ENCODE measurements around the gene TRPM5.

DNA sequence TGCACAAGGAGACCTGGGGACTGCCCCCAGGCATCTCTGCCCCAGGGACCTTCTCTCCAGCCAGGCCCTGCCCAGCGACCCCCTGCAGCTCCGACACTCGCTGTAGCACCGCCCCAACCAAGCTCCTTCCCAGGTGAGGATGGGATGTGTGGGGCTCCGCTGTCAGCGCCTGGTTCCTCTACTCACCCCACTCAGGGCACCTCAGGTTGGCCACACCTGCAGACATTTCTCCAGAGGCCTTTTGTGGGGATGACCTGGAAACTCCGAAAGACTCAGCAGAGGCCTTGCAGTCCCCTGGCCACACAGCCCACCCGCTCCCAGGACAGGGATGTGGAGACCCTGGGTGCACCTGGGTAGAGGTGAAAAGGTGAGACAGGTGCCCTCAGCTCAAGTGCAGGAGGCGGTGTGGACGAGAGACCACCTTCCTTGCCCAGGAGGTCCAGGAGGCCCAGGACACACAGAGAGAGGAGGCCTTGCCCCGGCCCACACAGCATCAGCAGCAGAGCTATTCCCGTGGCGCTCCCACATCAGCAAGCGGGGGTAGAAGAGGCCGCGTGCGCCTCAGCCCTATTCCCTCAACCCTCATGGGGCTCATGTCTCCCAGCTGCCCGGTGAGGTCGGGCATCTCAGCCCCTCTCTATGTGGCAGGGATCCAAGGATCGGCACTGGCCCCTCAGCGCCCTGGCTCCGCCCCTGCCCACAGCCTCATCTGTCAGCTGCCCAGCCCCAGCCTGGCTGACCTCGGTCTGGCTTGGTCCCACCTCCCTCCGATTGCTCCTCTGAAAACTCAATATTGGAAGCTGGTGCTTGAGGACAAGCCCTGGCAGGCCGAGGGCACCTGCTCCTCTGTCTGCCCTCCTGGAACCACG lies 20.9 kb downstream of the TRPM5 start:
- TF ChIP-seq POLR2AphosphoS5 (IDR thresholded peaks at IDR 0.05; ENCODE audit: low read depth, low read length), result no peak
- no peak for TF ChIP-seq SMC3 (IDR thresholded peaks at IDR 0.05; ENCODE audit: low read depth, low read length)
- TF ChIP-seq, protein P1, sequence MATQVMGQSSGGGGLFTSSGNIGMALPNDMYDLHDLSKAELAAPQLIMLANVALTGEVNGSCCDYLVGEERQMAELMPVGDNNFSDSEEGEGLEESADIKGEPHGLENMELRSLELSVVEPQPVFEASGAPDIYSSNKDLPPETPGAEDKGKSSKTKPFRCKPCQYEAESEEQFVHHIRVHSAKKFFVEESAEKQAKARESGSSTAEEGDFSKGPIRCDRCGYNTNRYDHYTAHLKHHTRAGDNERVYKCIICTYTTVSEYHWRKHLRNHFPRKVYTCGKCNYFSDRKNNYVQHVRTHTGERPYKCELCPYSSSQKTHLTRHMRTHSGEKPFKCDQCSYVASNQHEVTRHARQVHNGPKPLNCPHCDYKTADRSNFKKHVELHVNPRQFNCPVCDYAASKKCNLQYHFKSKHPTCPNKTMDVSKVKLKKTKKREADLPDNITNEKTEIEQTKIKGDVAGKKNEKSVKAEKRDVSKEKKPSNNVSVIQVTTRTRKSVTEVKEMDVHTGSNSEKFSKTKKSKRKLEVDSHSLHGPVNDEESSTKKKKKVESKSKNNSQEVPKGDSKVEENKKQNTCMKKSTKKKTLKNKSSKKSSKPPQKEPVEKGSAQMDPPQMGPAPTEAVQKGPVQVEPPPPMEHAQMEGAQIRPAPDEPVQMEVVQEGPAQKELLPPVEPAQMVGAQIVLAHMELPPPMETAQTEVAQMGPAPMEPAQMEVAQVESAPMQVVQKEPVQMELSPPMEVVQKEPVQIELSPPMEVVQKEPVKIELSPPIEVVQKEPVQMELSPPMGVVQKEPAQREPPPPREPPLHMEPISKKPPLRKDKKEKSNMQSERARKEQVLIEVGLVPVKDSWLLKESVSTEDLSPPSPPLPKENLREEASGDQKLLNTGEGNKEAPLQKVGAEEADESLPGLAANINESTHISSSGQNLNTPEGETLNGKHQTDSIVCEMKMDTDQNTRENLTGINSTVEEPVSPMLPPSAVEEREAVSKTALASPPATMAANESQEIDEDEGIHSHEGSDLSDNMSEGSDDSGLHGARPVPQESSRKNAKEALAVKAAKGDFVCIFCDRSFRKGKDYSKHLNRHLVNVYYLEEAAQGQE (IDR thresholded peaks at IDR 0.05; ENCODE audit: low read depth, low read length), result no peak
- TF ChIP-seq, protein P2, sequence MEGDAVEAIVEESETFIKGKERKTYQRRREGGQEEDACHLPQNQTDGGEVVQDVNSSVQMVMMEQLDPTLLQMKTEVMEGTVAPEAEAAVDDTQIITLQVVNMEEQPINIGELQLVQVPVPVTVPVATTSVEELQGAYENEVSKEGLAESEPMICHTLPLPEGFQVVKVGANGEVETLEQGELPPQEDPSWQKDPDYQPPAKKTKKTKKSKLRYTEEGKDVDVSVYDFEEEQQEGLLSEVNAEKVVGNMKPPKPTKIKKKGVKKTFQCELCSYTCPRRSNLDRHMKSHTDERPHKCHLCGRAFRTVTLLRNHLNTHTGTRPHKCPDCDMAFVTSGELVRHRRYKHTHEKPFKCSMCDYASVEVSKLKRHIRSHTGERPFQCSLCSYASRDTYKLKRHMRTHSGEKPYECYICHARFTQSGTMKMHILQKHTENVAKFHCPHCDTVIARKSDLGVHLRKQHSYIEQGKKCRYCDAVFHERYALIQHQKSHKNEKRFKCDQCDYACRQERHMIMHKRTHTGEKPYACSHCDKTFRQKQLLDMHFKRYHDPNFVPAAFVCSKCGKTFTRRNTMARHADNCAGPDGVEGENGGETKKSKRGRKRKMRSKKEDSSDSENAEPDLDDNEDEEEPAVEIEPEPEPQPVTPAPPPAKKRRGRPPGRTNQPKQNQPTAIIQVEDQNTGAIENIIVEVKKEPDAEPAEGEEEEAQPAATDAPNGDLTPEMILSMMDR (IDR thresholded peaks at IDR 0.05), result no peak
- TF ChIP-seq GATA2 (CRISPR knock-in tag; IDR thresholded peaks at IDR 0.05), result no peak
- TF ChIP-seq JUND (IDR thresholded peaks at IDR 0.05), result no peak
- TF ChIP-seq GABPA (IDR thresholded peaks at IDR 0.05; ENCODE audit: low read depth), result no peak
- no peak for TF ChIP-seq NFIC (IDR thresholded peaks at IDR 0.05; ENCODE audit: borderline replicate concordance)
- TF ChIP-seq ELF1 (IDR thresholded peaks at IDR 0.05), result no peak
- no peak for TF ChIP-seq RAD21 (IDR thresholded peaks at IDR 0.05; ENCODE audit: low read length)
- no peak for TF ChIP-seq RCOR1 (IDR thresholded peaks at IDR 0.05; ENCODE audit: low read length)

Data from SK-N-SH (cell line).